Occipital lobe (tissue), 2 donors: Measurements from ENCODE around the gene SPEM2. TPM values are rescaled to one million over a fixed set of nuclear protein-coding genes. Genes with fewer than 3 reads are reported as not detected.

Experiments used
- DNase-seq: peaks from one replicate; lab custom pipeline; 2025; lab: John Stamatoyannopoulos, UW
- total RNA-seq: library from RNA; depleted of rRNA; stranded (reverse); fragments of >200 nt; gene quantifications from one replicate; pipeline ENCODE4 v1.2.3, GENCODE V29; 2014

SPEM2 gene
- total RNA-seq, 1 donor from 2014 or later = not detected

DNA sequence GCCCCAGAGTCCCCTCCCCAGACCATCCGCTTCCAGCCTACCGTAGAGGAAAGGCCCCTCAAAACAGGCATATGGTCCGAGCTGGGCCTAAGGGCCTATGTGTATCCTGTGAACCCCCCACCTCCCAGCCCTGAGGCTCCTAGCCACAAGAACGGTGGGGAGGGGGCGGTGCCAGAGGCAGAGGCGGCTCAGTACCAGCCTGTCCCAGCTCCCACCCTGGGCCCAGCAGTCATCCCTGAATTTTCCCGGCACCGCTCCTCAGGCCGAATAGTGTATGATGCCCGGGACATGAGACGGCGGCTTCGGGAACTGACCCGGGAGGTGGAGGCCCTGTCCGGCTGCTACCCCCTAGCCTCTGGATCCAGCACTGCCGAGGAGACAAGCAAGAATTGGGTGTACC is 4.2 kb upstream of the SPEM2 start:
- DNase-seq = no peak

DNA sequence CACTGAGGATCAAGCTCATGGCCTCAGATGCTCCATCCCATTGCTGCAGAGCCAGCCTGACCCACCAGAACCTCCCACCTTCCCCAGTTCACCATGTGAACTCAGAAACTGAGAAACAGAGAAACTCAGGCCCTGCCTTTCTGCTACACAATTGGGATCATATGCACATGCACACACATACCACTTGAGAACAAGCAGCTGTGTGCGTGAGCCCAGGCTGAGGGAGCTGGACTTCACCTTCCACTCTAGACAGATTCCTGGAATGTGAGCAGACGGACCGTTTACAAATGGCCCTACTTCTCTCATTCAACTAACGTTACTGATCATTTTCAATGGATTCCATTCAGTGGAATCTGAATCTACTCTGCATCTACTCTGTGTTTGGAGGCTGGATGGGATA is 1.7 kb upstream of the SPEM2 start:
- DNase-seq = no peak

DNA sequence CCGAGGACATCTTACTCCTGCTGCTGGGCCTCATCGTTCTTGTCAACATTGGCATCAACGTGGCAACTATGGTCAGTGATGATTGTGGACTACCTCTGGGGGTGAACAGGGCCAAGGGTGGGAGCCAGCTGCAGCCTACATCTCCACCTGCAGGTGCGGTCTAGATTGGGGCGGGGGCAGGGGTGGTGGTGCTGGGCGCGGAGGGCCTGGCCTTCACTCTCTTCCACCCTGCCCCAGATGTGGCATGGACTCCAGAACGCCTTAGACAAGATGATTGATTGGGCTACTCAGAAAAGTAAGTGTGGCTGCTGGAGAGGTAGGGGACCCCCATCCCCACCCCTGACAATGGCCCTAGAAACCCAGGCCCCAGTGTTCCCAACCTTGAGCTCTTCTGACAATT is 340 bp downstream of the SPEM2 start:
- DNase-seq = no peak

DNA sequence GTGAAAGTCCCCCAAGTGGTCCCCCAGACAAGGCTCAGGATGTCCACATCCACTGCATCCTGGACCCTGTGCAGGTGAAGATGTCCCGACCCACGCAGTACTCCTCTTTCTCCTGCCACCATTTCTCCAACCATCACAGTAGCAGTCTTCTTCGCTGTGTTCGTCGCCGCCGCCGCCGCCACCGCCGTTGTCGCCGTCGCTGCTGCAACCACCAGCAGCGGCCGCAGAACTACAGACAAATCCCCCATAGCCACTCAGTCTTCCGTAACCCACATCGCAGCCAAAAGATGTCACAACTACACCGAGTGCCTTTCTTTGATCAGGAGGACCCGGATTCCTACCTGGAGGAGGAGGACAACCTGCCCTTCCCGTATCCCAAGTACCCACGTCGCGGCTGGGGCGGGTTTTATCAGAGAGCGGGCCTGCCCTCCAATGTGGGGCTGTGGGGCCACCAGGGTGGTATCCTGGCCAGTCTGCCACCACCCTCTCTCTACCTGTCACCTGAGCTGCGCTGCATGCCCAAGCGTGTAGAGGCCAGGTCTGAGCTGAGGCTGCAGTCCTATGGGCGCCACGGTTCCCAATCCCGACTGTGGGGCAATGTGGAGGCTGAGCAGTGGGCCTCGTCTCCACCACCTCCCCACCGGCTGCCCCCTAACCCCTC is 917 bp downstream of the SPEM2 start:
- DNase-seq = no peak

DNA sequence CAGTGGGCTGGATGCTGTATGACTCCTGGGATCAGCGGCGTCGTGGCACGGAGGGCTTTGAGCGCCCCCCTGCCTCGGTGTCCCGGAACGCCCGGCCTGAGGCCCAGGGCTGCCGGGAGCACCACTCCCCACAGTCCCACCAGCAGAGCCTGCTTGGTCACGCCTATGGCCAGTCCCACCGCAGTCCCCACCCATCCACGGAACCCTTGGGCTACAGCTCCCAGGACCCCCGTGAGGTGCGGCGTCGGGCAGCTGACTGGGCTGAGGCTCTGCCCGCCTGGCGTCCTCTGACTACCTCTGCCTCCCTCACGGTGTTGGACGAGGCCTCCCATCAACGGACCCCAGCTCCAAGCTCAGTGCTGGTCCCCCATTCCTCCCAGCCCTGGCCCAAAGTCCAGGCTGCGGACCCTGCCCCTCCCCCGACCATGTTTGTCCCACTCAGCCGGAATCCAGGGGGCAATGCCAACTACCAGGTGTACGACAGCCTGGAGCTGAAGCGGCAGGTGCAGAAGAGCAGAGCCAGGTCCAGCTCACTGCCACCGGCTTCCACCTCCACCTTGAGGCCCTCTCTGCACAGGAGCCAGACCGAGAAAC is 1.6 kb downstream of the SPEM2 start:
- no peak for DNase-seq

GRCh38 chr17:7427549-7427948 is 2.1 kb downstream of the SPEM2 start:
- no peak for DNase-seq

- DNase-seq = no peak
Observed at GRCh38 chr17:7428557-7428956, 3.1 kb downstream of the SPEM2 start, which contains the start of gene SPEM3. Gene SPEM3 (plus strand): TSS chr17:7428857. CDS start chr17:7428903, 46 bp downstream.

GRCh38 chr17:7429722-7430121 is 4.3 kb downstream of the SPEM2 start:
- DNase-seq = no peak

DNA sequence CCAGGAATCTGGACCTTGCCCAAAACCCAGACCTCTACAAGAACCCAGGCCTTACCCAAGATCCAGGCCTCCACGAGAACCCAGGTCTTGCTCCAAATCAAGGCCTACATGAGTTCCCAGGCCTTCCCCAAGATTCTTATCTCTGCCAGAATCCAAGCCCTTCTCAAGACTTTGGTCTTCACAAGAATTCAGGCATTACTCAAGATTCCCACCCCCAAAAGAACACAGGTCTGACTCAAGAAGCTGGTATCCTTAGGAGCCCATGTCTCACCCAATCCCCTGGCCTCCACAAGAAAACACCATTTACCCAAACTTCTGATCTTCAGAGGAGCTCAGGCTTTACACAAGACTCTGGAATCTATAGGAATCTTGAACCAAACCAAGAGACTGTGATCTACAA is 5.8 kb downstream of the SPEM2 start:
- no peak for DNase-seq

GRCh38 chr17:7432296-7432695 is 6.9 kb downstream of the SPEM2 start:
- no peak for DNase-seq

DNA sequence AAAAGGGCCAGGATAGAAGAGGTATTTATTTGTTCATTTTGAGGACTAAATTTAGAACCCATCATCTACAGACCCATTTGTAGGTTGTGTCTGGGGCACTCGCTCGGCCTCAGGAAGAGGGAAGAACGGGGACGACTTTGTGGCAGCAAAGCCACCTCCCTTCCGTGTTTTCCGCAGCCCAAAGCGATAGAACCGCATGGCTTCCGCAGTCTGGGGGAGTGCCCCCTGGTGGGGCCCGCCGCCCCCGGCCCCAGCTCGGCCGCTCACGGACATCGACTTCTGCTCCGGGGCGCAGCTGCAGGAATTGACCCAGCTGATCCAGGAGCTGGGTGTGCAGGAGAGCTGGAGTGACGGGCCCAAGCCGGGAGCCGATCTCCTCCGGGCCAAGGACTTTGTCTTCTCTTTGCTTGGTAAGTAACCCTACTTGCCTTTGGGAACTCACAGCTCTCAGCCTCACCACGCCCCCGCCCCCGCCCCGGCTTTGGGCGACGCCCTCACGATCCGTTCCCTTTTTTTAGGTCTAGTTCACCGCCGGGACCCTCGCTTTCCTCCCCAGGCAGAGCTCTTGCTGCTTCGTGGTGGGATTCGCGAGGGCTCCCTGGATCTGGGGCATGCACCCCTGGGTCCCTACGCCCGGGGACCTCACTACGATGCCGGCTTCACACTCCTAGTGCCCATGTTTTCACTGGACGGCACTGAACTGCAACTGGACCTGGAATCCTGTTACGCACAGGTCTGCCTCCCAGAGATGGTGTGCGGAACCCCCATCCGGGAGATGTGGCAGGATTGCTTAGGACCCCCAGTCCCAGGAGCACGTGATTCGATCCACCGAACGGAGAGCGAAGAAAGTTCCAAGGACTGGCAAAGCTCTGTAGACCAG is 10.5 kb downstream of the SPEM2 start:
- no peak for DNase-seq

- DNase-seq = no peak
Observed at GRCh38 chr17:7436556-7437368, 11.3 kb downstream of the SPEM2 start.

DNA sequence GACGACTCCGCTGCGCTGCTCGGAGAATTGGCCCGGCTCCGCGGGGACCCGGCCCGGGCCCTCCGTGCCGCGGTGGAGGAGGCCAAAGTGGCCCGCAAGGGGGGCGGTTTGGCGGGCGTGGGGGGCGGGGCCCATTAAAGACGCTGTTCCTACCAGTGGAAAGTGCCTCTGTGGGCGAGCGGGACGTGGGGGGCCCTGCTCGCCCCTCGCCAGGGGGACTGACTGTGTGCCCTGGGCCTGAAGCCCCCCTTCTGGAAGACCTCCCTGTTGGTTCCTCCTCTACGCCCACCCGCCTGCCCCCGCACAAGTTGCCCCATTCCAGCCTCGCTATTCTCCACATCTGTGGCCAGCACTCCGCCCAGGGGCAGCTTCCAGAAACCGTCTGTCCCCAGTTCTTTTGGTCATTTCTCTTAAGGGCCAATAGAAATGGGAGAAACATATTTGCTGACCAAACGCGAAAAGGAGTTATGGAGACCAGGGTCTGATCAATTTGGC is 12.0 kb downstream of the SPEM2 start:
- DNase-seq = no peak

GRCh38 chr17:7437950-7438614 is 12.7 kb downstream of the SPEM2 start:
- no peak for DNase-seq

GRCh38 chr17:7438656-7439460 is 13.4 kb downstream of the SPEM2 start:
- DNase-seq = no peak

GRCh38 chr17:7439462-7440112 is 14.2 kb downstream of the SPEM2 start, which contains the start of gene FGF11:
Gene FGF11 (plus strand): TSS chr17:7439512. CDS start chr17:7439621, 109 bp downstream.
- DNase-seq = no peak

DNA sequence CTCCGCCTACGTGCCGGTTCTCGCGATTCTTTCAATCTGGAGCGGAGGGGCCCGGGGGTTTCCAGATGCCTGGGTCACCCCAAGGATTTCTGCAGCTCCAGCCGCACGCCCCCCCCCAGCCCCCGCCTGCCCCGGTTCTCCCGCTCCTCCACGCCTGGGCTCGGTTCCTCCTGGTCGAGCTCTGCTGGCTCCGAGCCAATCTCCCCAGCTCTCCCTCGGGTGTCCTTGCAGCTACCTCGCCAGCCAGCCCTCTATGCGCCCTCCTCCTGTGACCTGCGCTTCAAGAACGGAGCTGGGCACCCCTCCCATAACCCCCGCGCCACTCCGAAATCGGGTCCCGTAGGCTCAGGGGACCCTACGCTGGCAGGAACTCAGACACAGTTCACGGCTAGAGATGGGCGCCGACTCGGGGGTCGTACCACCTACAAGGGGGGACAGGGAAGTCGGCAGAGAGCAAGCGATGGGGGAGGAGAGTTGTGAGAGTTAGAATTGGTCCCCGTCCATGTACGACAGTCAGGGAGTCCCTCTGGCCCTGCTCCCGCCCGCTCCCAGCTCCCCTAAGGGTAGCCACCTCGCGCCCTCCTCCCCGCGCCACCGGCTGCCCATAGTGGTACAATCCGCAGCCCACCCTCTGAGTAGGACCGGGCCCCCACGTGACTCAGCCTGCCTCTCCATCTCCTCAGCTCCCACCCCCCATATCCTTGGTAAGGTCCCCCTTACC is 14.9 kb downstream of the SPEM2 start:
- DNase-seq = no peak

GRCh38 chr17:7440834-7441195 is 15.4 kb downstream of the SPEM2 start:
- DNase-seq = no peak

DNA sequence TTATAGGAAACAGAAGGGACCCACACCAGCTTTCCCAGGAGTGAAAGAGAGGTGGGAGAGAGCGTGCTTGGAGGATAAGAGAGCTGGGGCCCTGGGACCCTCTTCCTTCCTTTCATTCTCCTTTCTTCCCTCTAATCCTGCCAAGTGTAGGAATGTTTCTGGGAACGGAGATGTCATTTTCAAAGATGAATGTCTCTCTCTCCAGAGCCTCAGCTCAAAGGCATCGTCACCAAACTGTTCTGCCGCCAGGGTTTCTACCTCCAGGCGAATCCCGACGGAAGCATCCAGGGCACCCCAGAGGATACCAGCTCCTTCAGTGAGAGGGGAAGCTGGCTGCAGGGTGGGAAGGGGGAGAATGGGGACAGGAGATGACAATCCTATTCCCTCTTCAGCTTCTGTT is 15.8 kb downstream of the SPEM2 start:
- DNase-seq = no peak
